ENCODE results near the gene LEPR.
"Not testable (repeated sequence)": the region's sequence is repeated elsewhere in the genome, so short reads cannot be mapped to it uniquely, and the experiment has no call there.

LEPR gene

DNA sequence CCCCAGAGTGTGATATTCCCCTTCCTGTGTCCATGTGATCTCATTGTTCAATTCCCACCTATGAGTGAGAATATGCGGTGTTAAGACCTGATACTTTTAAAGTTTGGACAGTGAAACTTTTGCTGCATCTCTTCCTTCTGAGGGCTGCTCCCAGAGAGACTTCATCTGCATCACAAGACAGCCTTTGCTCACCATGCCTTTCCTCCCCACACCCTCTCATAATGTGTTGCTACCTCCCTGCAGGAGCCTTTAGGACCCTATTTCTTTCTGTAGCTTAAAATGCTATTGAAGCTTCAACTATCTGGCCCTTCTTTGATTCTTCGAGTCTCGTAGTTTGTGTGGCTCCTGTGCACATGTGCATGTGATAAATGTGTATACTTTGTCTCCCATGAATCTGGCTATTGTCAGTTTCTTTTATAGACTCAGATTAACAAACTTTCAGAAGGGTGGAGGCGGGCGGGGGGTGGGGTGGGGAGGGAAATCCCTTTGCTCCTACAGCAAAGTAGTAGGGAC, 23.7 kb downstream of the LEPR start:
- Histone ChIP-seq H3K9ac (ENCODE audit: insufficient read length, low read depth) (no peak overlapping the region), H3K4me3 (ENCODE audit: insufficient read length, low read depth) (no peak overlapping the region), H3K4me1 (ENCODE audit: insufficient read depth, insufficient read length) (peaks cover 2% of the 10 kb centered on the region), H3K9me3 (ENCODE audit: insufficient read depth, low read length) (peaks cover 16% of the 10 kb centered on the region), H3K27me3 (ENCODE audit: insufficient read depth, insufficient read length) (no peaks in the 10 kb centered on the region), H3K36me3 (ENCODE audit: insufficient read depth, insufficient read length, low read length) (no peaks in the 10 kb centered on the region)
- TF ChIP-seq SUZ12 (IDR thresholded peaks at IDR 0.05; ENCODE audit: extremely low read depth, insufficient read depth, insufficient read length) (no peak), YY1 (IDR thresholded peaks at IDR 0.05; ENCODE audit: insufficient read depth, insufficient read length) (no peak), ZNF274 (IDR thresholded peaks at IDR 0.05; ENCODE audit: low read depth, low read length) (no peak)
- DNase-seq (ENCODE audit: low read depth, low spot score), result peak; percentile 72

- no peak overlapping the region for H3K9ac ChIP-seq (ENCODE audit: insufficient read length, low read depth)
- no peaks in the 10 kb centered on the region for H3K27me3 ChIP-seq (ENCODE audit: insufficient read depth, insufficient read length)
- H3K4me1 ChIP-seq (ENCODE audit: insufficient read depth, insufficient read length), result no peaks in the 10 kb centered on the region
- TF ChIP-seq ZNF274 (IDR thresholded peaks at IDR 0.05; ENCODE audit: low read depth, low read length) (no peak), SUZ12 (IDR thresholded peaks at IDR 0.05; ENCODE audit: extremely low read depth, insufficient read depth, insufficient read length) (no peak), YY1 (IDR thresholded peaks at IDR 0.05; ENCODE audit: insufficient read depth, insufficient read length) (no peak)
- H3K9me3 ChIP-seq (ENCODE audit: insufficient read depth, low read length), result peaks cover 16% of the 10 kb centered on the region
- DNase-seq (ENCODE audit: low read depth, low spot score), result no peak
- no peaks in the 10 kb centered on the region for H3K36me3 ChIP-seq (ENCODE audit: insufficient read depth, insufficient read length, low read length)
- no peak overlapping the region for H3K4me3 ChIP-seq (ENCODE audit: insufficient read length, low read depth)
Observed at GRCh38 chr1:65445837-65446236, 25.4 kb downstream of the LEPR start.

GRCh38 chr1:65449214-65449823, 28.9 kb downstream of the LEPR start:
- DNase-seq (ENCODE audit: low read depth, low spot score), result no peak
- TF ChIP-seq ZNF274 (IDR thresholded peaks at IDR 0.05; ENCODE audit: low read depth, low read length) (no peak), SUZ12 (IDR thresholded peaks at IDR 0.05; ENCODE audit: extremely low read depth, insufficient read depth, insufficient read length) (no peak)
- Histone ChIP-seq H3K36me3 (ENCODE audit: insufficient read depth, insufficient read length, low read length) (no peaks in the 10 kb centered on the region), H3K9me3 (ENCODE audit: insufficient read depth, low read length) (no peaks in the 10 kb centered on the region), H3K4me1 (ENCODE audit: insufficient read depth, insufficient read length) (no peaks in the 10 kb centered on the region), H3K27me3 (ENCODE audit: insufficient read depth, insufficient read length) (no peaks in the 10 kb centered on the region), H3K4me3 (ENCODE audit: insufficient read length, low read depth) (no peak overlapping the region), H3K9ac (ENCODE audit: insufficient read length, low read depth) (peak overlapping the region; percentile 50)

DNA sequence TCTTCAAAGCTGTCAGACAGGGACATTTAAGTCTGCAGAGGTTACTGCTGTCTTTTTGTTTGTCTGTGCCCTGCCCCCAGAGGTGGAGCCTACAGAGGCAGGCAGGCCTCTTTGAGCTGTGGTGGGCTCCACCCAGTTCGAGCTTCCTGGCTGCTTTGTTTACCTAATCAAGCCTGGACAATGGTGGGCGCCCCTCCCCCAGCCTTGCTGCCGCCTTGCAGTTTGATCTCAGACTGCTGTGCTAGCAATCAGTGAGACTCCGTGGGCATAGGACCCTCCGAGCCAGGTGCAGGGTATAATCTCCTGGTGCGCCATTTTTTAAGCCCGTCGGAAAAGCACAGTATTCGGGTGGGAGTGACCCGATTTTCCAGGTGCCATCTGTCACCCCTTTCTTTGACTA, 35.2 kb downstream of the LEPR start:
- H3K4me3 ChIP-seq (ENCODE audit: insufficient read length, low read depth), result not testable (repeated sequence)

GRCh38 chr1:65456481-65456880, 36.0 kb downstream of the LEPR start:
- no peak overlapping the region for H3K4me3 ChIP-seq (ENCODE audit: insufficient read length, low read depth)
- TF ChIP-seq SUZ12 (IDR thresholded peaks at IDR 0.05; ENCODE audit: extremely low read depth, insufficient read depth, insufficient read length), result no peak
- no peak for TF ChIP-seq YY1 (IDR thresholded peaks at IDR 0.05; ENCODE audit: insufficient read depth, insufficient read length)
- TF ChIP-seq ZNF274 (IDR thresholded peaks at IDR 0.05; ENCODE audit: low read depth, low read length), result no peak
- H3K27me3 ChIP-seq (ENCODE audit: insufficient read depth, insufficient read length), result no peaks in the 10 kb centered on the region
- H3K4me1 ChIP-seq (ENCODE audit: insufficient read depth, insufficient read length), result peaks cover 2% of the 10 kb centered on the region
- DNase-seq (ENCODE audit: low read depth, low spot score), result no peak
- no peak overlapping the region for H3K9ac ChIP-seq (ENCODE audit: insufficient read length, low read depth)
- H3K9me3 ChIP-seq (ENCODE audit: insufficient read depth, low read length), result peaks cover 19% of the 10 kb centered on the region
- H3K36me3 ChIP-seq (ENCODE audit: insufficient read depth, insufficient read length, low read length), result no peaks in the 10 kb centered on the region

More for the DNA sequence above, 35.2 kb downstream of the LEPR start:
- peaks cover 19% of the 10 kb centered on the region for H3K9me3 ChIP-seq (ENCODE audit: insufficient read depth, low read length)
- not testable (repeated sequence) for H3K9ac ChIP-seq (ENCODE audit: insufficient read length, low read depth); H3K4me1 ChIP-seq (ENCODE audit: insufficient read depth, insufficient read length); H3K36me3 ChIP-seq (ENCODE audit: insufficient read depth, insufficient read length, low read length); H3K27me3 ChIP-seq (ENCODE audit: insufficient read depth, insufficient read length); DNase-seq (ENCODE audit: low read depth, low spot score)

DNA sequence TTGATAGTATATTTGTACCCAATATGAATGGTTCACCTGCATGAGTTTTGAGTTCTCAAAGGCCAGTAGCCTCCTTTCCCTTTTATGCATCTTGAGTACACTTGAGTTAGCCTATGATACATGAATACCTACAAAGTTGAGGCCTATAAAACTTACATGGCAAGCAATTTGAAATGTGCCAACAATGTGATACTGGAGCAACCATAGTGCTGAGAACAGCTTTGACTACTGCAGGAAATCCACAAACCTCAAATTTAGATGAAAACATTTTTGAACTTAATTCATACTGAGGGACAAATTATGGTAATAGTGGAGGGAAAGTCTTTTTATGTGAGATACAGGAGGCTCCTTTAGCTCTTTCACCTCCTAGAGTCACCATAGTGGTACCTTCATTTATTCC, 37.4 kb downstream of the LEPR start:
- Histone ChIP-seq H3K9me3 (ENCODE audit: insufficient read depth, low read length) (peaks cover 19% of the 10 kb centered on the region), H3K4me1 (ENCODE audit: insufficient read depth, insufficient read length) (peaks cover 2% of the 10 kb centered on the region), H3K4me3 (ENCODE audit: insufficient read length, low read depth) (no peak overlapping the region), H3K36me3 (ENCODE audit: insufficient read depth, insufficient read length, low read length) (no peaks in the 10 kb centered on the region), H3K9ac (ENCODE audit: insufficient read length, low read depth) (no peak overlapping the region), H3K27me3 (ENCODE audit: insufficient read depth, insufficient read length) (no peaks in the 10 kb centered on the region)
- DNase-seq (ENCODE audit: low read depth, low spot score), result no peak
- TF ChIP-seq SUZ12 (IDR thresholded peaks at IDR 0.05; ENCODE audit: extremely low read depth, insufficient read depth, insufficient read length) (no peak), ZNF274 (IDR thresholded peaks at IDR 0.05; ENCODE audit: low read depth, low read length) (no peak), YY1 (IDR thresholded peaks at IDR 0.05; ENCODE audit: insufficient read depth, insufficient read length) (no peak)

GRCh38 chr1:65458730-65459396, 38.4 kb downstream of the LEPR start:
- H3K27me3 ChIP-seq (ENCODE audit: insufficient read depth, insufficient read length), result no peaks in the 10 kb centered on the region
- peaks cover 2% of the 10 kb centered on the region for H3K4me1 ChIP-seq (ENCODE audit: insufficient read depth, insufficient read length)

More at GRCh38 chr1:65458730-65459396, 38.4 kb downstream of the LEPR start:
- Histone ChIP-seq H3K4me3 (ENCODE audit: insufficient read length, low read depth) (no peak overlapping the region), H3K36me3 (ENCODE audit: insufficient read depth, insufficient read length, low read length) (no peaks in the 10 kb centered on the region), H3K9ac (ENCODE audit: insufficient read length, low read depth) (no peak overlapping the region), H3K9me3 (ENCODE audit: insufficient read depth, low read length) (peaks cover 19% of the 10 kb centered on the region)
- no peak for TF ChIP-seq SUZ12 (IDR thresholded peaks at IDR 0.05; ENCODE audit: extremely low read depth, insufficient read depth, insufficient read length)
- no peak for TF ChIP-seq ZNF274 (IDR thresholded peaks at IDR 0.05; ENCODE audit: low read depth, low read length)
- no peak for TF ChIP-seq YY1 (IDR thresholded peaks at IDR 0.05; ENCODE audit: insufficient read depth, insufficient read length)
- no peak for DNase-seq (ENCODE audit: low read depth, low spot score)
